ENCODE results near the gene XPNPEP3. TPM values are rescaled to one million over a fixed set of nuclear protein-coding genes. Genes with fewer than 3 reads are reported as not detected.

Gene XPNPEP3
- total RNA-seq, 1 experiment from 2014 or later = 16.7 TPM

DNA sequence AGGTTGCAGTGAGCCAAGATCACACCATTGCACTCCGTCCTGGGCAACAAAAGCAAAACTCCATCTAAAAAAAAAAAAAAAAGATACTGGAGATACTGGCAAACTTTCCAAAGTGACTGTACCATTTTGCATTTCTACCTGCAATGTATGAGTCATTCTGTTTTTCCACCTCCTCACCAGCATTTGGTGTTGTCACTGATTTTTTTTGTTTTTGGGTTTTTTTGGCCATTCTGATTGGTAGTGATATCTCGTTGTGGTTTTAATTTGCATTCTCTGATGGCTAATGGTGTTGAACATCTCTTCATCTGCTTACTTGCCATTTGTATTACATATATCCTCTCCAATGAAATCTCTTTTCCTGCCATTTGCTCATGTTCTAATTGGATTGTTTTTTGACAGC, 82.3 kb downstream of the XPNPEP3 start:
- DNase-seq (ENCODE audit: low spot score) = no peak

DNA sequence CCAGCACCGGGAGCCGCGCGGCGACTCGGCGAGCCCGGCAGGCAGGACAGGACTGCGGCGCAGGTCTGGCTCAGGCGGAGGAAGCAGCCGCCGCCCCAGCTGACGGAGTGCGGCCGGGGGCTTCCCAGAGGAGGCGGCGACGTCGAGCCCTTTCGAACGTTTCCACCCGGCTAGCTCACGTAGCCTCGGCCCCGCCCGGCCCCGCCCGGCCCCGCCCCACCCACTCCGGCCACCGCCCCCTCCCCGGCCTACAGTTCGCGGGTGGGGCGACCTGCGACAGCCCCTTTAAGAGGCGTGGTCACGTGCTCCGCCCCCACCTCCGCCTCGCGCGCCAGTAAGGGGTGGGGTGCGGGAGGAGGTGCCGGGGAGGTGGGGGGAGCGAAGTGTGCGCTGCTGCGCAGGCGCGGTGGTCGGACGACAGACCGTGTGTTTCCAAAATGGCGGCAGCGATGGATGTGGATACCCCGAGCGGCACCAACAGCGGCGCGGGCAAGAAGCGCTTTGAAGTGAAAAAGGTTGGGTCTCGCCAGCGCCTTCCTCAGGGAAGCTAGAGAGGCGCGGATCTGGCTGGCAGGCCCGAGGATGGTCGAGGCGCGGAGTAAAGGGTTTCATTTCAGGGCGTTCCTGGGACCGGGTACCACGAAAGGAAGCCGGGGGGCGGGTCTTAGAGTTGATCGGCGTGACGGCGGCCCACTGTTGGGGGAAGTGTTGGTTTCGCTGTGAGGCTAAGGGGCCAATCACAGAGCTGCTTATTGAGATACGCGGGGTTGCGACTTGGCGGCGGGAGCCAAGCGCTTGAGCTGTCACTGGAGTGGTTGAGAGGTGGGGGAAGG, 94.2 kb downstream of the XPNPEP3 start, which contains the start of gene RBX1:
Gene RBX1 (plus strand): TSS at position 417 of the 833 bp plus-strand sequence. CDS start 21 bp downstream, at position 438.
- peak; percentile 96 for DNase-seq (ENCODE audit: low spot score)

DNA sequence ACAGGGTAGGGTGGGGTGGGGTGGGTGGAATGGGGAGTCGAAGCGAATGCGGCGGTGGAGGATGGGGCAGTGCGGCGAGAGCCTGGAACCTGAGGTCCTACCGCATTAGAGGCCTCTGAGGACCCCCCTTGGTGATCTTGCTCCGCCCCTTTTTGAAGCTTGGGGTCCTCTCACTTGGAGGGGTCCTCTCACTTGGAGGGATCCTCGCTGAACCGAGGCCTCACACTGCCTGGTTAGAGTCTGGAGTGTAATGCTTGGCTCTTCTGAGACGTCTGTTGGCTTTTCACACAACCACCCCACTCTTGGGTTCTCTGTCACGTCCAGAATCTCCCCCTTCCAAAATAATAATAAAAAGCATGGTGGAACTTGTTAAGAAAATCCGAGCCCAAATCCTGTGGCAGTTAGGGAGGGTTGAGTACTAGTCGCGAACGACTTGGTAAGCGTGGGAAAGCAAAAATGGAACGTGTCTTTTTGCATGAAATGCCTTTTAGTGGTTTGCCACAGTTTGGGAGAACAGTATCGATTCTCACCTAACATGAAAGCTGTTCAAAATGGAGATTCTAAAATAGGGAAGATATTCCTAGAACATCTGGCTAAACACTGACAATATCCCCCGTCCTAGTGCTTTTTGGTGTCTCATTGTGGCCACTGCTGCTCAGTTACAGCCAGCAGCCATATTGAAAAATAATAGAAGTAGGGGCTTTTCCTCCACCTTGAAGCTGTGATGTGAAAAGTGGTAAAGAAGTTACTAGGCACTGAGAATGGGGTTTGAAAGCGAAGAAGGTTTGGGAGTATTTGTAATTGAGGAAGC, 95.1 kb downstream of the XPNPEP3 start:
- DNase-seq (ENCODE audit: low spot score) = no peak

DNA sequence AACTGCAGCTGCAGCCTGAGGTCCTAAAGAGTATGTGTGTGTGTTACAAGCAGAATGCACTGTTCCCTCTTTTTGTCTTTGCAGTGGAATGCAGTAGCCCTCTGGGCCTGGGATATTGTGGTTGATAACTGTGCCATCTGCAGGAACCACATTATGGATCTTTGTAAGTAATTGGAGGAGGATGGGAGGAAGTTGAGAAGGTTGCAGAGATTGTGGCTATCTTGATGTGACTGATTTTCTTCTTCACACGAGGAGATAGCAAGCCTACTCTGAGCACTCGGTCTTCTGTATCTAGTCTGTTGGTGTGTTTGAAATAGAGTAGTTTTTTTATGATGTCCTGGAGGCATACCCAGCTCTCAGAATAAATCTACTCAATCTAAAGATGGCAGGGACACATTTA, 96.5 kb downstream of the XPNPEP3 start:
- DNase-seq (ENCODE audit: low spot score) = no peak

DNA sequence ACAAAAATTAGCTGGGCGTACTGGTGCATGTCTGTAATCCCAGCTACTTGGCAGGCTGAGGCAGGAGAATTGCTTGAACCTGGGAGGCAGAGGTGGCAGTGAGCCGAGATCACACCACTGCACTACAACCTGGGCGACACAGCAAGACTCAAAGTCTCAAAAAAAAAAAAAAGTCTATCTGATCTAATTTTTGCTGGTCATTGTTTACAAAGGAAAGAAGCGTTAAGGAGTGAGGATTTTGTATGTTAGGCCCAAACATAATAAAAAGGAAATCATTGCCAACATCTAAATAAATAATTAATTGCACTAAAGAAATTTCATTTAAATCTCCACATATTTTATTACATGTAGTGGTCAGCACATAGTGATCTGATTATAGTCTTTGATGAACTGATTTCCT, 97.2 kb downstream of the XPNPEP3 start:
- no peak for DNase-seq (ENCODE audit: low spot score)

DNA sequence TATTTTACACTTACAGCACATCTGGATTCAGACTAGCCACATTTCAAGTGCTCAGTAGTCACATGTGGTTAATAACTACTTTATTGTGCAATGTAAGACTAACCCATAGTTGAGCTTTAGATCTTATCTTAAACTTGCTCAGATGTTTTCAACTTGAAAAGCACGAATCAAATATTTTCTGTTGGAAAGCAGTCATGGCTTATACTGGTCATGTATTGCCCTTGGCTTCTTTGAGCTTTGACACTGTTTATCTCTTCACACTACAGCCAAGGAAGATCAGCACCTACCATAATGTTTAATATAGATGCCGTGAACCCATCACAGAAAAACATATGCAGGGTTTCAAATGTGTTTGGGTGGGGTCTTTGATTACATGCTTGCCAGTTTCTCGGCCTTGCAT, 98.6 kb downstream of the XPNPEP3 start:
- DNase-seq (ENCODE audit: low spot score) = no peak

DNA sequence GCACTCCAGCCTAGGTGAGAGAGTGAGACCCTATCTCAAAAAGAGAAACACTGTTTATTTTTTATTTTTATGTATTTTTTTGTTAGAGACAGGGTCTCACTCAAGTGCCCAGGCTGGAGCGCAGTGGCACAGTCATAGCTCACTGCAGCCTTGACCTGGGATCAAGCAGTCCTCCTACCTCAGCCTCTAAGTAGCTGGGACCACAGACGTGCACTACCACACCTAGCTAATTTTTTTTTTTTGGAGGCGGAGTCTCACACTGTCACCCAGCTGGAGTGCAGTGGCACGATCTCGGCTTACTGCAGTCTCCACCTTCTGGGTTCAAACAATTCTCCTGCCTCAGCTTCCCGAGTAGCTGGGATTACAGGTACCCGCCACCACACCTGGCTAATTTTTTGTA, 100.7 kb downstream of the XPNPEP3 start:
- no peak for DNase-seq (ENCODE audit: low spot score)

DNA sequence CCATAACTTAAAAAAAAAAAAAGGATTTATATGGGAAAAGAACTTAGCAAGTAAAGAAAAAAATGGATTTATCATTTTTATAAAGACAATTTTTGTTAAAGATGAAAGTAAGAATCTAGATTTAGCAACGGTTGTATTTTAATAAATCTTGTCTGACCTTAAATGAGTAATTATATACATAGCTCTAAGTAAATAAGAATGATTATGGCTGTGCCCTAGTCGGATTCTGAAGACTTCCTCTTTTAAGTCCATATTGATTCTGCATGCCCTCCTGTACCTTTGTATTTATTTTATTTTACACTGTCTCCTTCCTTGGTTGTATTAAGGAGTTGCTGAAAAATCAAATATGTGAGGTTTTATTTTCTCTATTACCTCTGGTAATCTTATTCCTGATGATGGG, 101.4 kb downstream of the XPNPEP3 start:
- no peak for DNase-seq (ENCODE audit: low spot score)

DNA sequence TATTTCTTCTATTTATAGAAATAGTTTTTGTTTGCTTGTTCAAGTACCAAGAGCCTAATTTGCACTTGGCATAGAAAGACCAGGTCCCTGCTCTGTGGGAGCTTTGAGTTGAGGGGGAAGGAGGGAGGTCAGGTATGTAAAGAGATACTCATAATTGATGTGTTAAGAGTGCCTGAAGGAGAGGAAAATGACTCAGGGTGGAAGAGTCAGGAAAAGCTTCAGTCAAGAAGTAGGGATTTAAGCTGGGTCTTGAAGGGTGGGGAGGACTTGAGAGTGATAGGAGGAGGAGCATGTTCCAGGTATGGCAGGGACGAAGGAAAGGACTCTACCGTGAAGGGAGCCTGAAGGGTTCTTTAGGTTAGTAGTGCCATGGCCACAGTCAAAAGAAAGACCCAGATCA, 103.2 kb downstream of the XPNPEP3 start:
- DNase-seq (ENCODE audit: low spot score) = no peak

DNA sequence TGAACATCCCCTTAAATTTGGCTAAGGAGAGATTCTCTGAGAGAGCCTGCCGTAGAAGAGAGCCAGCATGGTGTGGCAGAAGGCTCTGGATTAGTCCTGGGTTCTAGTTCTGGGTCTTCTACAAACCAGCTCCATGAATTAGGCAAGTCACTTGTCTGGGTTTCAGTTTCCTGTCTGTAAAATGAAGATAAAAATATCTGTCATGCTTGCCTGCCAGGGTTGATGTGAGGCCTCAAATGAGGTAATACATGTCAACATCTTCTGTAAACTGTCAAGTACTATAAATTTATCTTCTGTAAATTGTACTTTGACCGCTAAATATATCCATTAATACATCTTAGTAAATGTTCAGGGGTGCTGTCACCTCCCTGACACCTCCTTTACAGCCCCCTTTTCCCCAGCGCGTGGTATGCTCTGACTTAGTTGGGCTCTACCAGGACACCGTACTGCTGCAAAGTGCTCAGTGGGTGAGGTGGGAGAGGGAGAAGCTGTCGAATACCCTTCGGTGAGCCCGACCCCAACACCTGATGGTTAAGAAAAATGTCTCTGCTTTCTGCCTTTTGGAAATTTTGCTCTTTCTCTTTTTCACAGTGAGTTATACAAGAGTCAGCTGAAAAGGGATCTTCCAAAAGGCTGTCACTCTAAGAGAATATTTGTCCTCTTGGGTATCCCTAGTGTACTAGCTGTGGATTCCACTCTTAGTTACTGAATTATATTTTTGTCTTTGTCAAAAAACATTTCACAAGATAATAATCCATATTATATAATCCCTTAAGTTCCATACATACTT, 109.2 kb downstream of the XPNPEP3 start:
- no peak for DNase-seq (ENCODE audit: low spot score)

DNA sequence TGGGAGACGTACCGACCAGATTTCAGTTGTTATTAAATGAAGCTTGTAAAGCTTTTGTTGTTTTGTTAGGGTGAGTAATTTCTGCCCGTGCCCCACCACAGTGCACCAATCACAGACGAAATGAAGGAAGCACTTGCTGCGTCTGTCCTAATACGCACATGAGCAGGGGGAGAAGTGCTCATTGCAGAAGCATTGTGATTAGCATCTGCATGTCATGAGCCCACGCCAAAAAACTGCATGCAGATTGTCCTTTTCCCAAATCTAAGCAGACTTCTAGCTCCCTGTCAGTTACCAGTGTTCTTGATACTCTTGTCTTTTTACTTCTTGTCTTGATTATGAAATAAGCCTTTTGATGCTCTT, 109.8 kb downstream of the XPNPEP3 start:
- no peak for DNase-seq (ENCODE audit: low spot score)

DNA sequence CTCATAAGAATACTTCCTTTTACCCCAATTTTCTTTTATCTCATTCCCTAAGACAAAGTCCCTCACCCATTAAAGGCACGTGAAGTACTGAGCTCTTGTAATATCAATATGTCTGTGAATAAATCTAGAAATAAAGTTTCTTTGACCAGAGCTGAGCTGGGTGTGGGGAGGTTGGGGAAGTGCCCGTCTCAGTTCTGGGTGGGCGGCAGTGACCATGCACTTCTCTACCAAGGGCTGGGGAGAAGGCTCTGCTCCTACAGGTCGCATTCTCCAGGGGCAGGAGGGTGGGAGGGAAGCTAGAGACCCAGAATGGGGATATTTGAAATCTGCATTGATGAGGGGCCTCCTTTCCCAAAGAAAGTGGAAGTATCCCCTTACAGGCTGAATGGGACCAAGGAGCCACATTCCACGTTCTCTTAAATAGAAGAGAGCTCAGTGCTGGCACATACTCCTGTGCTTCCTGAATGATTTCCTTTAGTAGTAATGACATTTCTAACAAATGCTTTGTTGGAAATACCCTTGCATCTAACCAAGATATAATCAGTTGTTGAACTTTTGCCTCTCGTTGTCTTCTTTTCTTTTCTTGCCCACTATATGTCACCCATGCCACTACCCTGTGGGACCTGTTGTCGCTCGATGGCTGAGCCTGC, 110.3 kb downstream of the XPNPEP3 start:
- DNase-seq (ENCODE audit: low spot score) = no peak

DNA sequence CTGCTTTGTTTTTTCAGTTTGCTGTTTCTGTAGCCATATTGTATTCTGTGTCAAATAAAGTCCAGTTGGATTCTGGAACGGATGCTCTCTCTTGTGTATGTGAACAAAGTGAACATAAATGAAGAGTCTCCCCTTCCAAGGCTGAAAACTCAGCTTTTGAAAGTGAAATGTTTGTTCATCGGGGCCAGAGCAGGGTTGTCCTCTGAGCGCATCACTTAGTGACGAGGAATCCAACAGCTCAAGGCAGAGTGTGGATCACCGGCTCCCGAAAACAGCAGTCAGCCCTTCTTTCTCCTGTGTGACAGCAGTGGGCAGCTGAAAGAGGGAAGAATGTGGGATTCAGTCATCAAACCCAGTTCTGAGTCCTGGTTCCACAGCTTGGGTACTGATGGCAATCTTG, 115.6 kb downstream of the XPNPEP3 start:
- no peak for DNase-seq (ENCODE audit: low spot score)

DNA sequence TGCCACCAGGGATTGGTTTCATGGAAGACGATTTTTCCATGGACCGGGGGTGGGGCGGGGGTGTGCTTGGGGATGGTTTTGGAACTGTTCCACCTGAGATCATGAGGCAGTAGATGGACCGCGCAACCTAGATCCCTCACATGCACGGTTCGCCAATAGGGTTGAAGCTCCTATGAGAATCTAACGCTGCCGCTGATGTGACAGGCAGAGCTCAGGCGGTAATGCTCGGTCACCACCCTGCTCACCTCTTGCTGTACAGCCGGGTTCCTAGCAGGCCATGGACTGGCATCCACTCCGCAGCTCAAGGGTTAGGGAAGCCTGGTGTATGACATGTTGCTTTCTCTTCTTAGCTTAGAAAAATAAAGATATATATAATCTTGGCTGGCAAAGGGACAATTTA, 116.2 kb downstream of the XPNPEP3 start:
- no peak for DNase-seq (ENCODE audit: low spot score)

DNA sequence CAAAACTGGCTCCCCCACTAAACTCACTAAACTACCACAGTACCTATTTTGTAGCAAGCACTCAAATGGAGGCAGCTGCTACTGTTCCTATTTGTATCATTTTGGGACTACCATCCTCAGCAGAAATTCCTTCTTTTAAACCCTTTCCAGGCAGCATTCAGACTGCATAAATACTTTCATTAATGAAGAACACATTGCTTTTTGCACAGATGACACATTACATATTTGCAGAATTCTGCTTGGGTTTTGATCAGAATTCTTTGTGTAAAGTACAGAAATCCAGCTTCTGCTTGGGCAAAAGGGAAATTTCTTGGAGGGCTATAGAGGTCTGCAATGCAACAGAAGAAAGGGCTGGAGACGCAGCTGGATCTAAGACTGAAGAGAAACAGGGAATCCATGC, 118.4 kb downstream of the XPNPEP3 start:
- DNase-seq (ENCODE audit: low spot score) = no peak

DNA sequence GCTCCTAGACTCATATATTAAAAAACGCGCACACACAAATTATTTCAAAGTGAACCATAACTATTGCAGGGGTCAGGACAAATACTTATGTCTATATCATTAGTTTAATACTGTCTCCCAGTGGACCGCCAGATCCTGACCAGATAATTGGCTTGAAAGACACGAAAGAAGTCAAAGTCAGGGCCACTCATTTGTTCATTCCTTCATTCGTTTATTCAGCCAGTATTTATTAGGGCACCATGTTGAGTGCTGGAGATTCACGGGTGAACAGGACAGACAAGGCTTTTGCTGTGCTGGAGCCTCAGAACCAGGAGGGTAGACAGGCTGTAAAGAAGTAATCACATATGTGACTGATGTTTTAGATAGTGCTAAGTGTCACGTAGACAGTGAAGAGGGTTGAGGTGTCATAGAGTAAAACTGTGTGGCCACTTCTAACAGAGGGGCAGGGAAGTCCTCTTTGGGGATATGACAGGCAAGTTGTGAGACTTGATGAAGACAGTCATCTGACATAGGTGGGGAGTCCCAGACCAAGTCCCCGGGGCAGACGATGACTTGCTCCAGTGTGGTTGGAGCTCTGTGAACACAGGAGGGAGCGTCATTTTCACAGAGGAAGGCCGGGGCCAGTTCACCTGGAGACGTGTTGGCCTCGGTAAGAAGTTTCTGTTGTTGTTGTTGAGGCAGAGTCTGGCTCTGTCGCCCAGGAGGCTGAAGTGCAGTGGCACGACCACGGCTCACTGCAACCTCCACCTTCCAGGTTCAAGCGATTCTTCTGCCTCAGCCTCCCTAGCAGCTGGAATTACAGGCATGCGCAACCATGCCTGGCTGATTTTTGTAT, 120.1 kb downstream of the XPNPEP3 start:
- DNase-seq (ENCODE audit: low spot score) = no peak

DNA sequence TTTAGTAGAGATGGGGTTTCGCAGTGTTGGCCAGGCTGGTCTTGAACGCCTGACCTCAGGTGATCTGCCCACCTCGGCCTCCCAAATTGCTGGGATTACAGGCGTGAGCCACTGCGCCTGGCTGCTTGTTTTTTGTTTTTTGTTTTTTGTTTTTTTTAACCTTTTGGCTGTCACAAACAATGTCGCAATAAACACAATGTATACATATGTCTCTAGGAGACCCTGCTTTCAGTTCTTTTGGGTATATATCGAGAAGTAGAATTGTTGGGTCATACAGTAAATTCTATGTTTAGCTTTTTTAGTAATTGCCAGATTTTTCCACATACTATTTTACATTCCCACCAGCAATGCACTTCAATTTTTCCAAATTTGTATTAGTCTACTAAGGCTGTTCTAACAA, 122.2 kb downstream of the XPNPEP3 start:
- no peak for DNase-seq (ENCODE audit: low spot score)

DNA sequence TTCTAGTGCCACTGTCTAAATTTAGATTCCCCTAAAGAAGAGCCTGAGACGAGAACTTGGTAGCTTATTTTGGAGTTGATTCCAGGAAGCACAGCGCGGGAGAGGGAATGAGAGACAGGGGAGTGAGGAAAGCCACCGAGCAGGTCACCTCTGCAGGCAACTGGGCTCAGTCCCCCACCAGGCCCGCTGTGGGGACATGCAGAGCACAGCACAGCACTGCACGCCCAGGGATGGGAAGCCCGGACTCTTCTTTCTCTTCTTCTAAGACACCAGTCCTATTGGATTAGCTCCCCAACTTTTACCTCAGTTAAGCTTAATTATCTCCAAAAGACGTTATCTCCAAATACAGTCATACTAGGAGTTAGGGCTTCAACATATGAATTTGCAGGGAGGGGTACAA, 122.9 kb downstream of the XPNPEP3 start:
- no peak for DNase-seq (ENCODE audit: low spot score)

All from H4 (cell line).